ENCODE data around the gene AGTPBP1. TPM values are rescaled to one million over a fixed set of nuclear protein-coding genes. Genes with fewer than 3 reads are reported as not detected.

Gene AGTPBP1
- total and polyA plus RNA-seq, 7 donors, result 3.9 to 25.9 (median 19.6) TPM

- ATAC-seq, result no peak
- WGBS, 3 donors, result 74 to 79% (median 75%) methylated on average over 6 of the region's 6 CpGs
- intact Hi-C loops (cut with DNase I), result no loop called here
- DNase-seq, result no peak
- H3K36me3 ChIP-seq (ENCODE audit: insufficient read depth in 1 of 2, low read depth in 1 of 2), result no peaks in the 10 kb centered on the region
- H3K4me3 ChIP-seq, result no peak overlapping the region
- no peak for TF ChIP-seq CTCF (IDR thresholded peaks at IDR 0.05)
- H3K27ac ChIP-seq, result no peak overlapping the region
- H3K4me1 ChIP-seq, result peaks cover 7% of the 10 kb centered on the region
- H3K27me3 ChIP-seq (ENCODE audit: insufficient read depth in 3 of 3, low read length in 2 of 3), result no peaks in the 10 kb centered on the region
- H3K9me3 ChIP-seq, result no peaks in the 10 kb centered on the region
Observed at GRCh38 chr9:85602742-85603141, 139.0 kb downstream of the AGTPBP1 start.

GRCh38 chr9:85600675-85601263 lies 141.0 kb downstream of the AGTPBP1 start:
- peaks cover 0 to 3% of the 10 kb centered on the region in 2 donors for H3K36me3 ChIP-seq (ENCODE audit: insufficient read depth in 1 of 2, low read depth in 1 of 2)
- ATAC-seq (peak; percentile 72 to 89 (median 79)), DNase-seq (no peak)
- no peaks in the 10 kb centered on the region for H3K9me3 ChIP-seq
- no peak overlapping the region for H3K27ac ChIP-seq
- intact Hi-C loops (cut with DNase I), result no loop called here
- H3K27me3 ChIP-seq (ENCODE audit: insufficient read depth in 3 of 3, low read length in 2 of 3), result no peaks in the 10 kb centered on the region
- WGBS, 3 donors, result 39 to 50% (median 46%) methylated on average over 8 of the region's 8 CpGs
- no peak for TF ChIP-seq CTCF (IDR thresholded peaks at IDR 0.05)
- H3K4me3 ChIP-seq, result no peak overlapping the region
- peaks cover 7% of the 10 kb centered on the region for H3K4me1 ChIP-seq

GRCh38 chr9:85599540-85600105 lies 142.1 kb downstream of the AGTPBP1 start:
- H3K27ac ChIP-seq, result no peak overlapping the region
- no peaks in the 10 kb centered on the region for H3K27me3 ChIP-seq (ENCODE audit: insufficient read depth in 3 of 3, low read length in 2 of 3)
- no peak for ATAC-seq
- H3K4me1 ChIP-seq, result peaks cover 7% of the 10 kb centered on the region
- H3K4me3 ChIP-seq, result no peak overlapping the region
- peaks cover 0 to 3% of the 10 kb centered on the region in 2 donors for H3K36me3 ChIP-seq (ENCODE audit: insufficient read depth in 1 of 2, low read depth in 1 of 2)
- intact Hi-C loops (cut with DNase I), result no loop called here
- H3K9me3 ChIP-seq, result no peaks in the 10 kb centered on the region
- DNase-seq, result no peak
- TF ChIP-seq CTCF (IDR thresholded peaks at IDR 0.05), result no peak
- 62 to 69% (median 68%) methylated on average over 3 of the region's 3 CpGs for WGBS, 3 donors

- H3K9me3 ChIP-seq, result no peaks in the 10 kb centered on the region
- H3K4me1 ChIP-seq, result no peaks in the 10 kb centered on the region
- no peak for DNase-seq
- intact Hi-C loops (cut with DNase I), result no loop called here
- 84 to 94% (median 87%) methylated on average over 3 of the region's 3 CpGs for WGBS, 3 donors
- peaks cover 0 to 10% of the 10 kb centered on the region in 2 donors for H3K36me3 ChIP-seq (ENCODE audit: insufficient read depth in 1 of 2, low read depth in 1 of 2)
- H3K4me3 ChIP-seq, result no peak overlapping the region
- TF ChIP-seq CTCF (IDR thresholded peaks at IDR 0.05), result no peak
- H3K27me3 ChIP-seq (ENCODE audit: insufficient read depth in 3 of 3, low read length in 2 of 3), result no peaks in the 10 kb centered on the region
- ATAC-seq, result no peak
- H3K27ac ChIP-seq, result no peak overlapping the region
Observed at GRCh38 chr9:85594316-85594715, 147.4 kb downstream of the AGTPBP1 start.

GRCh38 chr9:85586684-85587083 lies 155.1 kb downstream of the AGTPBP1 start:
- no peak for TF ChIP-seq CTCF (IDR thresholded peaks at IDR 0.05)
- intact Hi-C loops (cut with DNase I), result no loop called here
- no peaks in the 10 kb centered on the region for H3K9me3 ChIP-seq
- no peak overlapping the region for H3K4me3 ChIP-seq
- no peaks in the 10 kb centered on the region for H3K27me3 ChIP-seq (ENCODE audit: insufficient read depth in 3 of 3, low read length in 2 of 3)
- WGBS, 3 donors, result 94 to 95% (median 95%) methylated on average over 3 of the region's 3 CpGs
- no peak overlapping the region for H3K27ac ChIP-seq
- ATAC-seq (no peak), DNase-seq (no peak)
- no peaks in the 10 kb centered on the region for H3K4me1 ChIP-seq
- peaks cover 0 to 6% of the 10 kb centered on the region in 2 donors for H3K36me3 ChIP-seq (ENCODE audit: insufficient read depth in 1 of 2, low read depth in 1 of 2)
